Calu3 (cell line): Measurements from ENCODE around the gene PDE6H. TPM values are rescaled to one million over a fixed set of nuclear protein-coding genes. Genes with fewer than 3 reads are reported as not detected.

Experiments used
- BruUV-seq: library from RNA; stranded (reverse); fragments of 400-500 nt; replicated peaks from 2 replicates; lab custom pipeline; 2021; lab: Mats Ljungman, UMichigan
- CTCF ChIA-PET: fragments of 300-600 bp; sonication (Branson Sonifier 250); formaldehyde crosslinking; loops from one replicate; lab custom pipeline; 2022; ENCODE audit warnings: antibody characterized with exemption; lab: Charles Lee
- DNase-seq: peaks from one replicate; pipeline ENCODE4 v3.0.0; 2022
- H3K27ac Mint-ChIP-seq: one replicate; pipeline ENCODE4 v1.8.0; 2022; ENCODE audit warnings: mixed read lengths; ENCODE audit not compliant: unreplicated experiment
- H3K27me3 Mint-ChIP-seq: one replicate; pipeline ENCODE4 v1.8.0; 2022; ENCODE audit warnings: mixed read lengths; ENCODE audit not compliant: unreplicated experiment
- H3K36me3 Mint-ChIP-seq: one replicate; pipeline ENCODE4 v1.8.0; 2022; ENCODE audit warnings: mild to moderate bottlenecking, moderate library complexity, mixed read lengths; ENCODE audit not compliant: insufficient read depth, unreplicated experiment
- H3K4me1 Mint-ChIP-seq: one replicate; pipeline ENCODE4 v1.8.0; 2022; ENCODE audit warnings: mild to moderate bottlenecking, low read depth, mixed read lengths; ENCODE audit not compliant: unreplicated experiment
- H3K4me3 Mint-ChIP-seq: one replicate; pipeline ENCODE4 v1.8.0; 2022; ENCODE audit warnings: mild to moderate bottlenecking, low read depth, moderate library complexity, mixed read lengths; ENCODE audit not compliant: unreplicated experiment
- H3K9me3 Mint-ChIP-seq: one replicate; pipeline ENCODE4 v1.8.0; 2022; ENCODE audit warnings: low read depth, mixed read lengths; ENCODE audit not compliant: unreplicated experiment
- CTCF ChIP-seq: fragments of 200-600 bp; IDR thresholded peaks from one replicate; pipeline ENCODE4 v1.8.0; 2022; ENCODE audit warnings: antibody characterized with exemption; ENCODE audit not compliant: unreplicated experiment
- intact Hi-C: fragments of 100-400 bp; cut with micrococcal nuclease; formaldehyde crosslinking; loops from one replicate; pipeline ENCODE4 v1.10.0; 2022; ENCODE audit not compliant: unreplicated experiment
- total RNA-seq: library from RNA; stranded (reverse); gene quantifications from 2 replicates; pipeline ENCODE4 v1.2.3, GENCODE V29; 2022

PDE6H gene
- total RNA-seq, 1 experiment from 2014 or later: not detected

DNA sequence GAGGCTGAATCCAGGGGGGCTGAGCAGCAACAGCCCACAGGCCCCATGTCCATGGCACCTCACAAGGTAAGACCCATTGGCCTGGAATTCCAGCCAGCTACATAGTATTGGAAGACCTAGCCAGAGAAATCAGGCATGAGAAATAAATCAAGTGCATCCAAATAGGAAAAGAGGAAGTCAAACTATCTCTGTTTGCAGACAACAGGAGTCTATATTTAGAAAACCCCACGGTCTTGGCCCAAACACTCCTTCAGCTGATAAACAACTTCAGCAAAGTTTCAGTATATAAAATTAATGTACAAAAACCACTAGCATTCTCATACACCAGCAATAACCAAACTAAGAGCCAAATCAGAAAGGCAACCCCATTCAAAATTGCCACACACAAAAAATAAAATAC is 16.9 kb downstream of the PDE6H start:
- DNase-seq: no peak
- intact Hi-C loops: loop anchor here (5.0 kb wide), 1 partner anchor 57 kb away; no protein-coding TSS in a partner anchor
- no TSS peak for BruUV-seq
- H3K4me3 Mint-ChIP-seq: no peak overlapping the region
- H3K4me1 Mint-ChIP-seq: peaks cover 18% of the 10 kb centered on the region
- H3K27me3 Mint-ChIP-seq: no peaks in the 10 kb centered on the region
- CTCF ChIA-PET: no interaction called here
- H3K27ac Mint-ChIP-seq: no peak overlapping the region
- no peak for TF ChIP-seq CTCF
- H3K36me3 Mint-ChIP-seq: no peaks in the 10 kb centered on the region
- H3K9me3 Mint-ChIP-seq: peaks cover 10% of the 10 kb centered on the region

- Mint-ChIP-seq H3K27me3 (no peaks in the 10 kb centered on the region), H3K36me3 (no peaks in the 10 kb centered on the region), H3K4me3 (no peak overlapping the region), H3K4me1 (peaks cover 9% of the 10 kb centered on the region), H3K27ac (no peak overlapping the region), H3K9me3 (peaks cover 10% of the 10 kb centered on the region)
- CTCF ChIA-PET: no interaction called here
- TF ChIP-seq CTCF: no peak
- no TSS peak for BruUV-seq
- no peak for DNase-seq
- intact Hi-C loops: no loop called here
Observed at GRCh38 chr12:14991069-14991468, 18.2 kb downstream of the PDE6H start.

DNA sequence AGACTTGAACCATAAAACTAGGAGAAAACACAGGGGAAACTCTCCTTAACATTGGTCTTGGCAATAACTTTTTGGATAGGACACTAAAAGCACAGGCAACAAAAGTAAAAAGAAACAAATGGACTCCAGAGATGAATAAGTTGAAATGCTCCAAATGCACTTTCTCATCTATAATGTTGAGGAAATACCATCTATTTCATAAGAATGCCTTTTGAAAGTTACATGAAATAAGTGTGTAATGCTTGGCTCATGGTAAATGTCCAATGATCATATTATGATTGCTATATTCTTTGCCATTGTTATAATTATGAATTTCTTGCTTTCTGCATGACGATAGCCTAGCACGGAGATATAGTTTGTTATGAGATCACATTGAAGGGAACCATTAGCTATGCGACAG is 19.8 kb downstream of the PDE6H start:
- no peaks in the 10 kb centered on the region for H3K36me3 Mint-ChIP-seq
- no peak overlapping the region for H3K4me3 Mint-ChIP-seq
- CTCF ChIA-PET: interaction anchor here (1.2 to 1.3 kb wide), 2 partner anchors 13 to 146 kb away, joined by 3 to 4 read pairs; no protein-coding TSS in a partner anchor
- no peaks in the 10 kb centered on the region for H3K27me3 Mint-ChIP-seq
- no TSS peak for BruUV-seq
- intact Hi-C loops: no loop called here
- H3K4me1 Mint-ChIP-seq: peaks cover 9% of the 10 kb centered on the region
- H3K9me3 Mint-ChIP-seq: peaks cover 10% of the 10 kb centered on the region
- DNase-seq: no peak
- H3K27ac Mint-ChIP-seq: no peak overlapping the region
- TF ChIP-seq CTCF: no peak

DNA sequence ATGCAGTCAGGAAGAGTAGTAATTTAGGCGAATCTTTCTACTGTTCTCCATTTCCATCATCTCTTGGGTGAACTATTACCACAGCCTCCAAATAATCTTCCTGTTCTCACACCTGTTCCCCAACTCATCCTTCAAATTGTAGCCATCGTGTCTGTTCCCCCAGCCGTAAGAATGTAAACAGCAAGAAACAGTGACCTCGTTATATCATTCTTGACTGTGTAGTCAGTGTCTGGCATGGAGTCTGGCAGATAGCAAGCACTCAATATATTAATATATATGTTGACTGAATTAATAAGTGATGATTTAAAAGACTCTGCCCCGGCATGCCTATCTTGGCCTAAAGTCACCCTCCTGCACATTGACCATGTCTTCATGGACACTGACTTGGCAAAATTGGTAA is 20.3 kb downstream of the PDE6H start:
- no peaks in the 10 kb centered on the region for H3K36me3 Mint-ChIP-seq
- peaks cover 10% of the 10 kb centered on the region for H3K4me1 Mint-ChIP-seq
- H3K4me3 Mint-ChIP-seq: no peak overlapping the region
- TF ChIP-seq CTCF: no peak
- no TSS peak for BruUV-seq
- H3K9me3 Mint-ChIP-seq: peaks cover 10% of the 10 kb centered on the region
- no peaks in the 10 kb centered on the region for H3K27me3 Mint-ChIP-seq
- DNase-seq: no peak
- H3K27ac Mint-ChIP-seq: no peak overlapping the region
- intact Hi-C loops: no loop called here
- CTCF ChIA-PET: interaction anchor here (1.2 to 1.3 kb wide), 2 partner anchors 13 to 147 kb away, joined by 3 to 4 read pairs; no protein-coding TSS in a partner anchor
